ENCODE data around the gene TSPAN18. TPM values are rescaled to one million over a fixed set of nuclear protein-coding genes. Genes with fewer than 3 reads are reported as not detected.
A peak's percentile ranks its signal among the peaks of the same experiment; 100 is the strongest.

TSPAN18 gene
- total RNA-seq, 1 experiment from 2014 or later: 13.3 TPM

DNA sequence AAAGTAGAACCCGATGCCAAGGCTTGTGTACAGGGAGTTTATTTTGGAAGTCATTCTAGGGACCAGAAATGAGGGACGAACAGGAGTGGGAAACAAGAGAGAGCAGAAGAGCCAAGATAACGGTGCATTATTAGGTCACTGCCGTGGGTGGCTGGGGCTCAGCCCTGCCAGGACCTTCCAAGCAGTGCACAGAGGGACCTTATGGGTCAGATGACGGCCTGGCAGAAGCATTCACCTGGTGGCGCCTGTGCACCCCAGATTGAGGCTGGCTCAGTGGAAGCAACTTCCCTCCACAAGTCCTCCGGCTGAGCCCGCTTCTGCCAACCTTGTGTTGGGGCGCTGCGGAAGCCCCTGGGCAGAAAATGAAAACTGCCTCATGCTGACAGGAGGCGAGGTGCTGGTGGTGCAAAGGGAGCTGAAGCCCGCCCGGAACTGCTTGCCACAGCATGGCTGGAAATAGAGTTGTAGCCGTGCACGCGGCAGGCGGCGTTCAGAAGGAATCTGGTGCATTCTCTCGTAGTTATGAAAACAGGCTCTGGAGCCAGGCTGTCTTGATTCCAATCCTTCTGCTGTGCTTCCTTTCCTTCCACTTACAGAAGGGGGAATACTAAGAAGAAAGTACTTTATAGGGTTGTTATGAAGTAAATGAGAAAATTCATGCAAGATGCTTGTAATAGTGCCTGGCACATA, 246.1 kb downstream of the TSPAN18 start:
- DNase-seq (ENCODE audit: low spot score): peak; percentile 87
- in situ Hi-C loops (cut with HindIII; ENCODE audit: low sequenced_read_pairs): no loop called here

DNA sequence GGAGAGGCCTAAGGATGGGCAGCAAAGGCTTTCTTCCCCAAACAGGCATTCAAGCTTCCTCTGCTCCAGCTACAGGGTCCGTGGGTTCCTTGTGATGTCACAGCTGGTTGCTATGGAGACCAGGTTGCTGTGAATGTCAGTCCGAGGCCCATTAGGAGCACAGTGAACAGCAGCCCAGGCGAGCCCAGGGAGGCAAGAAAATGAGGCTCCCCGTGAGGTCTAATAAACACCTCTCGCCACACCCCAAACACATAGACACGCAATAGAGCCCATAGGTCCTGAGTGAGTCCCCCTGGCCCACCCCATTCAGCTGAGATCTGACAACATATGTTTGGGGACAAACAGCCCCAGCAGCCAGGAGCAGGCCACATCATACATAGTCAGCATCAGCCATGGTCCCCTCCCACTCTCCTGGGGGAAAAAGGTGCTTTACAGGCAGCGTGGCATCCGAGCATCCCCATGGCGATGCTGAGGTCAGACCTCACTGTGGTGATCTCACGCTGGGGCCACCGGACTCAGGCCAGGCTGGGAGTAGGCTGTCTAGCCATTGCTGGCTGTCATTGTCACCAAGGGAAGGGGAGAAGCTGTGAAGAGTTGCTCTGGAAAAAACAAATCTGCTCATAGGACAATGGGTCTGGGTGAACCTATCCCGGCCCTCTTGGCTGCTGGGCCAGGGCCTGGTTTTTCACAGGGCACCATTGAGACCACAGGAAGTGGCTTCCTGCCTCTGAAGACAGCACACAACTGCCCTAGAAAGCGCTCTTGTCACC, 247.1 kb downstream of the TSPAN18 start:
- in situ Hi-C loops (cut with HindIII; ENCODE audit: low sequenced_read_pairs): no loop called here
- peak; percentile 47 for DNase-seq (ENCODE audit: low spot score)

DNA sequence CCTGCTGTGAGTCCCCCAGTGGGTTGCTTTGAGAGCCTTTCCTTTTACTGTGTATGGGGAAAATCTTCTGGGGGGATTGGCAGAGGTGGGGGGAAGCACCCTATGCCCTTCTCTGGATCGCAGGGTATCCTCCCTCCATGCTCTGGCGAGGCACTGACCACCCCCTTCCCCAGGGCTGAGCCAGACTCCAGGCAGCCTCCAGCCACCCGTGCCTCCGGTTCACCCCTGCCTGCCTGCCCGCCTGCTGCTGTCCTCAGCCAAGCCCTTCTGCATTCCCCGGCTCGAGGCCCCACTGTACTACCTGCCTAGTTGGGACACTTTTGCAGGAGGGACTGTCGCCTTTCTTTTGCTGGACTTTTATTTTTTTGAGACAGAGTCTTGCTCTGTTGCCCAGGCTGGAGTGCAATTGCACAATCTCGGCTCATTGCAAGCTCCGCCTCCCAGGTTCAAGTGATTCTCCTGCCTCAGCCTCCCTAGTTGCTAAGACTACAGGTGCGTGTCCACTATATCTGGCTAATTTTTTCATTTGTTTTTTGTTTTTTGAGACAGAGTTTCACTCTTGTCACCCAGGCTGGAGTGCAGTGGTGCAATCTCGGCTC, 247.7 kb downstream of the TSPAN18 start:
- in situ Hi-C loops (cut with HindIII; ENCODE audit: low sequenced_read_pairs): no loop called here
- no peak for DNase-seq (ENCODE audit: low spot score)

DNA sequence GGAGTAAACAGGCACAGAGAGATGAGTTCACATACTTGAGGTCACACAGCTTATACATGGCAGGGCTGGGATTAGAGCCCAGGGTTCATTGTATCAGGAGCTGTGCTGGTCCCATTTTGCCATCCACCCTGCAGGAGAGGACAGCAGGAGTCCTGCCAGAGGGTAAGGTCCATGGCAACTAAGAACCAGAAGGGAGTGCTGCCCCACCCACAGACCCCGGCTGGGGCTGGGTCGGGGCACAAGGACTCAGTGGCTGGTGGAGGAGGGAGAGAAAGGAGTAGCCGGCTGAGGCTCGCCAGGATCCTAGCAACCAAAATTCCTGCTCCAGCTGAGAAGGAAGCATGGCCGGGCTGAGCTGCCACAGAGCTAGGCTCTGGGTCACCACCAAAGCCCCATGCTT, 249.8 kb downstream of the TSPAN18 start:
- in situ Hi-C loops (cut with HindIII; ENCODE audit: low sequenced_read_pairs): no loop called here
- DNase-seq (ENCODE audit: low spot score): no peak

DNA sequence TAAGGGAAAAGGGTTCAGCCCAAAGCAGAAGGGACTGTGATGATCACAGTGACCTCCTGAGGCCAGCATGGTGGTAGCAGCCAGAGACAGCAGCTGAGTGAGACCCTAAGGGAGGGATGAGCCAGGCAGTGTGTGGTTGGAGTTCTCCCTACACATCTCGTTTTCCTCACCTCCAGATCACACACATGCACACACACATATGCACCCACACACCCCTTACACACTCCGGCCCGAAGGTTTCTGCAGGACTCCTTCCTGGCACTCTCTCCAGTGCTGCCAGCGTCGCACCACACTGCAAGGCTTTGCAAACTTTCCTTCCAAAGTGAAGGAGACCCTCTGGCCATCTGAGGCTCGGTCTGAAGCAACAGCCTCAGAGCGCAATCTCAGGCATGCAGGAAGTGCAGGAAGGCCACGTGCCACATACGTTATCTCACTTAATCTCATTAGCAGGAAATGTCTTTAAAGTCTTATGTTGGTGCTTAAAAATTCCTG, 250.8 kb downstream of the TSPAN18 start:
- in situ Hi-C loops (cut with HindIII; ENCODE audit: low sequenced_read_pairs): no loop called here
- peak; percentile 64 for DNase-seq (ENCODE audit: low spot score)

DNA sequence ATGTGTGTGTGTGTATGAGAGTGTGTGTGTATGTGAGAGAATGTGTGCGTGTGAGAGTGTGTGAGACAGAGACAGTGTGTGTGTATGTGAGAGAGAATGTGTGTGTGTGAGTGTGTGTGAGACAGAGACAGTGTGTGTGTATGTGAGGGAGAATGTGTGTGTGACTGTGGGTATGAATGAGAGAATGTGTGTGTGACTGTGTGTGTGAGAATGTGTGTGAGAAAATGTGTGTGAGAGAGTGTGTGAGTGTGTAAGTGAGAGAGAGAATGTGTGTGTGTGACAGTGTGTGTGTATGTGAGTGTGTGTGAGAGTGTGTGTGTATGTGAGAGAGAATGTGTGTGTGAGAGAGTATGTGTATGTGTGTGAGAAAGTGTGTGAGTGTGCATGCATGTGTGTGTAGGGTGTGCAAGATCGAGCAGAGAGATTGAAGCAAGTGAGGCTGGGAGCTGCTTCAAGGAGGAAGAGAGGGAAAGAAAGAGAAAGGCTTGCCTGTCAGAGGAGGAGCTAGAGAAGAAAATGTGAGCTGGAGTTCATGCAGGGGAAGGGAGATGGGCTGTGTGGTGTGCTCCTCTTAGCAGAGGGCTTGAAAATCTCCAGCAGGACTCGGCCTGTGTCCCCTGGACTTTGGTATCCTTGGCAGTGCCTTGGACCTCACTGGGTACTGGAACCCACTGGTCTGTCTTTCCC, 251.7 kb downstream of the TSPAN18 start:
- DNase-seq (ENCODE audit: low spot score): no peak
- in situ Hi-C loops (cut with HindIII; ENCODE audit: low sequenced_read_pairs): no loop called here

DNA sequence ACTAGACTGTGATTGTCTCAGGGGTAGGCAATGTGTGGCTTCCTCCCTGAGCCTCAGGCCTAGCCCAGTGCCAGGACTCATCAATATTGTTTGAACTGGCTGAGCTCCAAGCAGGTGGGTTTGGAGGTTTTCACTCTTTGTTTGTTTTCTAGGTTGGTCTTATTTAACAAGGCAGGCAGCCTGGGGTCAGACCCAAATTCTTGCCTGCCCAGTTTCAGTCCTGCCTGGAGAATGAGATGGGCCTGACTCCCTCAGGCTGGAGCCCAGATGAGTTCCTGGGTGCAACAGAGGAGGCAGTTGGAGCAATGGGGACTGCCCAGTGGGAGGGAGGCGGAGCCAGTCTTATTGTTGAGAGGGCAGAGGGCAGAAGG, 252.2 kb downstream of the TSPAN18 start:
- no peak for DNase-seq (ENCODE audit: low spot score)
- in situ Hi-C loops (cut with HindIII; ENCODE audit: low sequenced_read_pairs): no loop called here

DNA sequence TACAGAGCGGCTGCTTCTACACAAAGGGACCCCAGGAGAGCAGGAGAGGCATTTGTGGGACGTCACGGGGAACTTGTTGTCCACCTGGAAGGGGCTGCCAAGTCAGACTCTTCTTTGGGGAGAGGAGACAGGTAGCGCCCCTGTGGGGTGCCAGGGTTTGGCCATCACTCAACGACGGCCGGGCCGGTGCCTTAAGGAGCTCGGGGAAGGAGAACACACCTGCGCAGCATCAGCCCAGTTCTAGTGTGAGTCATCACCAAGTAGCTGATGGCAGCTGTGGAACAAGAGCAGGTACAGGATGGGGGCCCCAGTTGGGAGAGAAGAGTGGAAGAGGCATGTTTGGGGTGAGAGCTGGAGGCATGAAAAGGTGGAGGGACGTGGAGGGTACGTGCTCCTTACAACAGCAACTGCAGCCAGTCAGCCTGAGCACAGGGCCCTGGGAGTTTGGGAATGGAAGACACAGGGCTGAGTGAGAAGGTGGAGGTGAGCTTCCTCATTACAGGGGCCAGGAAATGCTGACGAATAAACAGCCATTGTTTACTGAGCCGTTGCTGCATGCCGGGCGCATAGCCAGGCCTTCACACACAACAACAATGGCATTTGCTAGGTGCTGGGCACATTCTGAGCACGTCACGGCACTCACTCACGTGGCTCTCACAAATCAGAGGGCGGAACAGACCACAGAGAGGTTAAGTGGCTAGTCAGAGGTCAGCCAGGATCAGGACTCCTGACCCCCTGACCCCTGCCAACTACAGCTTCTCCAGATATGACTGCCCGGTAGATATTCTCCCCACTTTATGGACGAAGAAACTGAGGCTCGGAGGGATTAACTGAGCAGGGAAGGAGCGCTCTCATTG, 253.0 kb downstream of the TSPAN18 start:
- in situ Hi-C loops (cut with HindIII; ENCODE audit: low sequenced_read_pairs): no loop called here

DNA sequence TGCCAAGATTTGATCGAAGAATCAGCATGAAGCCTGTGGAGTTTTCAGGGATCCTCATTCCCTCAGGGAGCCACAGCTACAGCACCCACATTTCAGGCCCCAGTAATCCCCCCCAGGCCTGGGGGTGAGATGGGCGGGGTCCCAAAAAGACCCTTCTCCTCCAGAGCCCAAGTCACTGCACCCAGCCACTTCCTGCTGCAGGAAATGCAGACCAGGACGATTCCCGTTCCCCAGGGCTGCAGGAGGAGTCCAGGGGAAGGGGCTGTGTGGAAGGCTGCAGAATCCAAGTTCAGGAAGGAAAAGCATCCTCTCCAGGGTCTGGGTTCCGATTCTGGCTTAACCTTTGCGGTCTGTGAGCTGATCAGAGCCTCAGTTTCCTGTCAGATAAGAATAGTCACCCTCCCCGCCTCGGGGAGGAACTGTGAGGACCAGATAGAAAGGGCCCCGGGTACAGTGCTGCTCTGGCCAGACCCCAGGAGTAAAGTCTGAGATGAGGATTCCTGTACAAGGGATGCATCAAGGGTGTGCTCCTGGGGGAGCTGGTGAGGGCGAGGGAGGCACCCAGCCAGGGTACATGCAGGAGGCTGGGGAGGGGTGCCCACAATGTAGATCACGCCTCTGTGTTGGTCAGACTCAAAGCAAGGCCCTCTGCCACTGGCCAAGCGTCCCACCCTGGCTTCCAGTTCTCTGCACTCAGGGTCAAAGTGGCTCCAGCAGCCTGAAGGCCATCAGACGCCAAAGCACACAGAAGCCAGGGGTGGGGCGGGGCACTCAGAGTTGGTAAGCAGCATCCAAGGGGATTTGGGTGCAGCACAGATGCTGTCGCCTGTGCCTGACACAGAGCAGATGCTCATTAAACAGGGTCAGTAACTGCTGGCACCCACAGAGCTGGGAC, 254.0 kb downstream of the TSPAN18 start:
- in situ Hi-C loops (cut with HindIII; ENCODE audit: low sequenced_read_pairs): no loop called here
- DNase-seq (ENCODE audit: low spot score): no peak

More for the DNA sequence above, 253.0 kb downstream of the TSPAN18 start:
- DNase-seq (ENCODE audit: low spot score): peak; percentile 39

Other genes with a start within 250 kb of the TSPAN18 start
- gene CD82, start 161.3 kb upstream of the TSPAN18 start, total RNA-seq (2014; rRNA removed; shearing (Covaris generic)): 16.1 and 18.7 TPM in 2 replicates
- 136 and 146 TPM in 2 replicates for gene TP53I11, start 223.9 kb downstream of the TSPAN18 start, total RNA-seq (2014; rRNA removed; shearing (Covaris generic))

Measured in G401 (cell line).